ENCODE measurements around the gene TARS1. TPM values are rescaled to one million over a fixed set of nuclear protein-coding genes. Genes with fewer than 3 reads are reported as not detected.

The TARS1 gene
- polyA plus RNA-seq, 1 donor from 2014 or later, result 88.7 TPM

DNA sequence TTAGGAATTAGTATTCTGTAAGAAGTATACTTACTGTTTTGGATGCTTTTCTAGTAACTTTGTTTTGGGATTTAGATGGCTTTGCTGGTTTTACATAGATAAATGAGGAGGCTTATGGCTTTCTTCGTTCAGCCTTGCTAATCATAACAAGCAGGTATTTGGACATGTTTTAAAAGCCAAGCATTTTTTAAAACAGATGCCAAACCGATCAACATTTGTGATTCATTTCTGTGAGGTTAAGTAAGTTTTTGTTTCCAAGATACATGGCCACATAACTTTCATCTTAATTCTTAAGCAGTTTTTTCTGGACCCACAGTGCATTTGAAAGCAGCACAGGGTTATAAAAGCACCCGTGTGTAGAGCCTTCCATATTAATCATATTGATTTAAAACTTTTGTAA lies 21.7 kb downstream of the TARS1 start:
- Histone ChIP-seq H3K9me3 (ENCODE audit: low read length) (no peaks in the 10 kb centered on the region), H3K36me3 (ENCODE audit: insufficient read depth, low read length) (peaks cover 13% of the 10 kb centered on the region), H3F3A (ENCODE audit: insufficient read depth, low read length, poor library complexity, severe bottlenecking) (no peaks in the 10 kb centered on the region), H3K27ac (ENCODE audit: low read length) (no peak overlapping the region), H3K9me2 (ENCODE audit: insufficient read depth, low read length) (no peaks in the 10 kb centered on the region), H3K27me3 (ENCODE audit: insufficient read depth, low read depth, low read length) (no peaks in the 10 kb centered on the region), H3K9ac (ENCODE audit: low read length) (no peak overlapping the region), H3K4me3 (ENCODE audit: low read length) (no peak overlapping the region), H4K20me1 (ENCODE audit: insufficient read depth) (no peaks in the 10 kb centered on the region), H3K79me2 (replicated peaks; ENCODE audit: insufficient read depth, low read length) (no peaks in the 10 kb centered on the region), H2AFZ (ENCODE audit: low read depth, low read length) (no peak overlapping the region), H3K4me2 (ENCODE audit: low read length) (no peak overlapping the region)
- no peak for TF ChIP-seq RAD21 (conservative IDR thresholded peaks at IDR 0.05)
- TF ChIP-seq, protein P1, sequence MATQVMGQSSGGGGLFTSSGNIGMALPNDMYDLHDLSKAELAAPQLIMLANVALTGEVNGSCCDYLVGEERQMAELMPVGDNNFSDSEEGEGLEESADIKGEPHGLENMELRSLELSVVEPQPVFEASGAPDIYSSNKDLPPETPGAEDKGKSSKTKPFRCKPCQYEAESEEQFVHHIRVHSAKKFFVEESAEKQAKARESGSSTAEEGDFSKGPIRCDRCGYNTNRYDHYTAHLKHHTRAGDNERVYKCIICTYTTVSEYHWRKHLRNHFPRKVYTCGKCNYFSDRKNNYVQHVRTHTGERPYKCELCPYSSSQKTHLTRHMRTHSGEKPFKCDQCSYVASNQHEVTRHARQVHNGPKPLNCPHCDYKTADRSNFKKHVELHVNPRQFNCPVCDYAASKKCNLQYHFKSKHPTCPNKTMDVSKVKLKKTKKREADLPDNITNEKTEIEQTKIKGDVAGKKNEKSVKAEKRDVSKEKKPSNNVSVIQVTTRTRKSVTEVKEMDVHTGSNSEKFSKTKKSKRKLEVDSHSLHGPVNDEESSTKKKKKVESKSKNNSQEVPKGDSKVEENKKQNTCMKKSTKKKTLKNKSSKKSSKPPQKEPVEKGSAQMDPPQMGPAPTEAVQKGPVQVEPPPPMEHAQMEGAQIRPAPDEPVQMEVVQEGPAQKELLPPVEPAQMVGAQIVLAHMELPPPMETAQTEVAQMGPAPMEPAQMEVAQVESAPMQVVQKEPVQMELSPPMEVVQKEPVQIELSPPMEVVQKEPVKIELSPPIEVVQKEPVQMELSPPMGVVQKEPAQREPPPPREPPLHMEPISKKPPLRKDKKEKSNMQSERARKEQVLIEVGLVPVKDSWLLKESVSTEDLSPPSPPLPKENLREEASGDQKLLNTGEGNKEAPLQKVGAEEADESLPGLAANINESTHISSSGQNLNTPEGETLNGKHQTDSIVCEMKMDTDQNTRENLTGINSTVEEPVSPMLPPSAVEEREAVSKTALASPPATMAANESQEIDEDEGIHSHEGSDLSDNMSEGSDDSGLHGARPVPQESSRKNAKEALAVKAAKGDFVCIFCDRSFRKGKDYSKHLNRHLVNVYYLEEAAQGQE (IDR thresholded peaks at IDR 0.05; ENCODE audit: borderline replicate concordance), result no peak
- no peak for TF ChIP-seq POLR2AphosphoS5 (IDR thresholded peaks at IDR 0.05)
- TF ChIP-seq EP300 (conservative IDR thresholded peaks at IDR 0.05; ENCODE audit: poor library complexity, severe bottlenecking), result no peak
- TF ChIP-seq, protein P2, sequence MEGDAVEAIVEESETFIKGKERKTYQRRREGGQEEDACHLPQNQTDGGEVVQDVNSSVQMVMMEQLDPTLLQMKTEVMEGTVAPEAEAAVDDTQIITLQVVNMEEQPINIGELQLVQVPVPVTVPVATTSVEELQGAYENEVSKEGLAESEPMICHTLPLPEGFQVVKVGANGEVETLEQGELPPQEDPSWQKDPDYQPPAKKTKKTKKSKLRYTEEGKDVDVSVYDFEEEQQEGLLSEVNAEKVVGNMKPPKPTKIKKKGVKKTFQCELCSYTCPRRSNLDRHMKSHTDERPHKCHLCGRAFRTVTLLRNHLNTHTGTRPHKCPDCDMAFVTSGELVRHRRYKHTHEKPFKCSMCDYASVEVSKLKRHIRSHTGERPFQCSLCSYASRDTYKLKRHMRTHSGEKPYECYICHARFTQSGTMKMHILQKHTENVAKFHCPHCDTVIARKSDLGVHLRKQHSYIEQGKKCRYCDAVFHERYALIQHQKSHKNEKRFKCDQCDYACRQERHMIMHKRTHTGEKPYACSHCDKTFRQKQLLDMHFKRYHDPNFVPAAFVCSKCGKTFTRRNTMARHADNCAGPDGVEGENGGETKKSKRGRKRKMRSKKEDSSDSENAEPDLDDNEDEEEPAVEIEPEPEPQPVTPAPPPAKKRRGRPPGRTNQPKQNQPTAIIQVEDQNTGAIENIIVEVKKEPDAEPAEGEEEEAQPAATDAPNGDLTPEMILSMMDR (IDR thresholded peaks at IDR 0.05; ENCODE audit: poor library complexity, severe bottlenecking), result no peak
- TF ChIP-seq MXI1 (conservative IDR thresholded peaks at IDR 0.05; ENCODE audit: poor library complexity, severe bottlenecking), result no peak
- TF ChIP-seq EZH2 (IDR thresholded peaks at IDR 0.05; ENCODE audit: borderline replicate concordance, insufficient read depth, low read length, poor library complexity, severe bottlenecking), result no peak
- no peak for TF ChIP-seq TAF1 (IDR thresholded peaks at IDR 0.05; ENCODE audit: low read depth)
- no peak for TF ChIP-seq SMC3 (conservative IDR thresholded peaks at IDR 0.05; ENCODE audit: poor library complexity)

DNA sequence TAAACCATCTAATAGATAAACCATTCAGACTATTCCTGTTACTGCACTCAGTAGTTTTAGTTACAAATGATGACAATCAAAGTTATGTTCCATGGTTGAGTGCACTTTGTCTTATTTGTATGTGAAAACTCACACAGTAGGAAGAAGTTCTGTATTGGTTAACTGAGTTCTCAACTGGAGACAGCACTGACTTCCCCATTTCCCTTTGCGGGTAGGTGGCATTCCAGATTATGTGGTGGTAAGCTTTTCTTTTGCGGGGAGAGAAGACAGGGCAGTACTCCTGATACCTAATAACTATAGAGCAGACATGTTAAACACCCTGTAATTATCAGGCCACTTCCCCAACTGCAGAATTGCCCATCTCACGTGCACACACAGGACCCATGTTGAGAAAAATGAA lies 24.4 kb downstream of the TARS1 start:
- Histone ChIP-seq H2AFZ (ENCODE audit: low read depth, low read length) (no peak overlapping the region), H3K27me3 (ENCODE audit: insufficient read depth, low read depth, low read length) (no peaks in the 10 kb centered on the region), H3K79me2 (replicated peaks; ENCODE audit: insufficient read depth, low read length) (no peaks in the 10 kb centered on the region), H3K9me2 (ENCODE audit: insufficient read depth, low read length) (no peaks in the 10 kb centered on the region), H3K9me3 (ENCODE audit: low read length) (no peaks in the 10 kb centered on the region), H3K4me3 (ENCODE audit: low read length) (no peak overlapping the region), H3K27ac (ENCODE audit: low read length) (no peak overlapping the region), H3K9ac (ENCODE audit: low read length) (no peak overlapping the region), H3K4me2 (ENCODE audit: low read length) (no peak overlapping the region), H4K20me1 (ENCODE audit: insufficient read depth) (no peaks in the 10 kb centered on the region), H3F3A (ENCODE audit: insufficient read depth, low read length, poor library complexity, severe bottlenecking) (no peaks in the 10 kb centered on the region), H3K36me3 (ENCODE audit: insufficient read depth, low read length) (peaks cover 6% of the 10 kb centered on the region)
- TF ChIP-seq EZH2 (IDR thresholded peaks at IDR 0.05; ENCODE audit: borderline replicate concordance, insufficient read depth, low read length, poor library complexity, severe bottlenecking), result no peak
- no peak for TF ChIP-seq RAD21 (conservative IDR thresholded peaks at IDR 0.05)
- TF ChIP-seq POLR2AphosphoS5 (IDR thresholded peaks at IDR 0.05), result no peak
- TF ChIP-seq, protein P2 (IDR thresholded peaks at IDR 0.05; ENCODE audit: poor library complexity, severe bottlenecking), result no peak
- no peak for TF ChIP-seq TAF1 (IDR thresholded peaks at IDR 0.05; ENCODE audit: low read depth)
- no peak for TF ChIP-seq SMC3 (conservative IDR thresholded peaks at IDR 0.05; ENCODE audit: poor library complexity)
- TF ChIP-seq, protein P1 (IDR thresholded peaks at IDR 0.05; ENCODE audit: borderline replicate concordance), result no peak
- no peak for TF ChIP-seq MXI1 (conservative IDR thresholded peaks at IDR 0.05; ENCODE audit: poor library complexity, severe bottlenecking)
- TF ChIP-seq EP300 (conservative IDR thresholded peaks at IDR 0.05; ENCODE audit: poor library complexity, severe bottlenecking), result no peak

Measured in neural cell (in vitro differentiated cells).